Loucy (cell line): ENCODE data around the gene TMEM39A.

Source experiments
- EZH2phosphoT487 ChIP-seq: fragments of 200-600 bp; IDR thresholded peaks from 2 replicates; pipeline ENCODE4 v1.6.1; 2018; ENCODE audit warnings: antibody characterized with exemption, mild to moderate bottlenecking, moderate library complexity, borderline replicate concordance
- TF ChIP-seq, protein P1 (sequence below): fragments of 200-600 bp; sonication (generic); conservative IDR thresholded peaks from 2 replicates; pipeline ENCODE4 v1.5.1; 2014; ENCODE audit warnings: mild to moderate bottlenecking, antibody characterized with exemption, low read length

DNA sequence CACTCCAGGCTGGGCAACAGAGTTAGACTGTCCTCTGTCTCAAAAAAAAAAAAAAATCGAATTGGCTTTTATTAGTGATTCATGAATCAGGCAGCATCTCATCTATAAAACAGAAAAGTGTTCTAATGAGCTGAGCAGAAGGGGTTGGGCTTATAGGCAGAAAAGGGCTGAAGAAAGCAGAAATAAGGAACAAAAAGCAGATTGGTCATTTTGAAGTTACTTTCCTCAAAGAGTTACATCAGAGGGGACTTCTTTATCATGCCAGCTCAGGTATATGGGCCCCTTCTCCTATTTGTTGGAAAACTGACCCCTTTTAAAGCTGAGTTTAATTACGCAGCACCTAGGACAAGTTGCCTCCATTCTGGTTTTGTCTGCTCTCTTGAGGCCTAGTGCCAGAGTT, 4.6 kb upstream of the TMEM39A start:
- TF ChIP-seq, protein P1, sequence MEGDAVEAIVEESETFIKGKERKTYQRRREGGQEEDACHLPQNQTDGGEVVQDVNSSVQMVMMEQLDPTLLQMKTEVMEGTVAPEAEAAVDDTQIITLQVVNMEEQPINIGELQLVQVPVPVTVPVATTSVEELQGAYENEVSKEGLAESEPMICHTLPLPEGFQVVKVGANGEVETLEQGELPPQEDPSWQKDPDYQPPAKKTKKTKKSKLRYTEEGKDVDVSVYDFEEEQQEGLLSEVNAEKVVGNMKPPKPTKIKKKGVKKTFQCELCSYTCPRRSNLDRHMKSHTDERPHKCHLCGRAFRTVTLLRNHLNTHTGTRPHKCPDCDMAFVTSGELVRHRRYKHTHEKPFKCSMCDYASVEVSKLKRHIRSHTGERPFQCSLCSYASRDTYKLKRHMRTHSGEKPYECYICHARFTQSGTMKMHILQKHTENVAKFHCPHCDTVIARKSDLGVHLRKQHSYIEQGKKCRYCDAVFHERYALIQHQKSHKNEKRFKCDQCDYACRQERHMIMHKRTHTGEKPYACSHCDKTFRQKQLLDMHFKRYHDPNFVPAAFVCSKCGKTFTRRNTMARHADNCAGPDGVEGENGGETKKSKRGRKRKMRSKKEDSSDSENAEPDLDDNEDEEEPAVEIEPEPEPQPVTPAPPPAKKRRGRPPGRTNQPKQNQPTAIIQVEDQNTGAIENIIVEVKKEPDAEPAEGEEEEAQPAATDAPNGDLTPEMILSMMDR, result no peak
- TF ChIP-seq EZH2phosphoT487, result no peak
